ENCODE data around the gene HSPG2. TPM values are rescaled to one million over a fixed set of nuclear protein-coding genes. Genes with fewer than 3 reads are reported as not detected.
"Not testable (repeated sequence)": the region's sequence is repeated elsewhere in the genome, so short reads cannot be mapped to it uniquely, and the experiment has no call there.

HSPG2 gene
- total RNA-seq, 1 donor from 2014 or later = 91.0 TPM

- no peak for ATAC-seq
Observed at GRCh38 chr1:21912038-21912758, 24.9 kb downstream of the HSPG2 start.

GRCh38 chr1:21911205-21912001 lies 25.7 kb downstream of the HSPG2 start:
- no peak for ATAC-seq

- ATAC-seq = no peak
Observed at GRCh38 chr1:21910558-21911204, 26.4 kb downstream of the HSPG2 start.

- ATAC-seq = peak; percentile 39
Observed at GRCh38 chr1:21909787-21910503, 27.2 kb downstream of the HSPG2 start.

GRCh38 chr1:21909286-21909759 lies 27.8 kb downstream of the HSPG2 start:
- ATAC-seq = no peak

GRCh38 chr1:21907737-21908534 lies 29.2 kb downstream of the HSPG2 start:
- not testable (repeated sequence) for ATAC-seq

- ATAC-seq = no peak
Observed at GRCh38 chr1:21907079-21907418, 30.1 kb downstream of the HSPG2 start.

- peak; percentile 27 for ATAC-seq
Observed at GRCh38 chr1:21906173-21907078, 30.7 kb downstream of the HSPG2 start.

- peak; percentile 85 for ATAC-seq
Observed at GRCh38 chr1:21904704-21905520, 32.2 kb downstream of the HSPG2 start.

- peak; percentile 74 for ATAC-seq
Observed at GRCh38 chr1:21904454-21904703, 32.7 kb downstream of the HSPG2 start.

- peak; percentile 1 for ATAC-seq
Observed at GRCh38 chr1:21903638-21904453, 33.3 kb downstream of the HSPG2 start.

GRCh38 chr1:21902026-21903012 lies 34.8 kb downstream of the HSPG2 start:
- ATAC-seq = no peak

- no peak for ATAC-seq
Observed at GRCh38 chr1:21901473-21901847, 35.6 kb downstream of the HSPG2 start.

GRCh38 chr1:21900766-21901472 lies 36.2 kb downstream of the HSPG2 start:
- no peak for ATAC-seq

GRCh38 chr1:21899987-21900386 lies 37.1 kb downstream of the HSPG2 start:
- ATAC-seq = no peak

- no peak for ATAC-seq
Observed at GRCh38 chr1:21899267-21899810, 37.8 kb downstream of the HSPG2 start.
